ENCODE measurements around the gene IQCE. TPM values are rescaled to one million over a fixed set of nuclear protein-coding genes. Genes with fewer than 3 reads are reported as not detected.
"Not testable (repeated sequence)": the region's sequence is repeated elsewhere in the genome, so short reads cannot be mapped to it uniquely, and the experiment has no call there.

The IQCE gene
- polyA plus RNA-seq, 1 donor: 5.9 TPM

DNA sequence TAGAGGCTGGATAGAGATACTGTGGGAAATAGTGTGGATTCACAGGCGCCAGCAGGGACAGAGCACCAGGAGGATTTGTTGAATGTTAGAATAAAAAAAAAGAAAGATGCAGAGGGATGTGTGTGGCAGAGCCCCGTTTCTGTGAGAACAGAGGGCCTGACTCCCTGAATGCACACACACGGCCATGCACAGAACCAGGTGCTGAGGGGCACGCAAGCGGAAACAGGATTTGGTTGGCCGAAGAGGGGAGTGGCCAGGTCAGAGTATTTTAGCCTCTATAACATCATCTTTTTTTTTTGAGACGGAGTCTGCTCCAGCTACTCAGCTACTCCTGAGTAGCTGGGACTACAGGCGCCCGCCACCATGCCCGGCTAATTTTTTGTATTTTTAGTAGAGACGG lies 21.9 kb downstream of the IQCE start:
- no peak for DNase-seq

DNA sequence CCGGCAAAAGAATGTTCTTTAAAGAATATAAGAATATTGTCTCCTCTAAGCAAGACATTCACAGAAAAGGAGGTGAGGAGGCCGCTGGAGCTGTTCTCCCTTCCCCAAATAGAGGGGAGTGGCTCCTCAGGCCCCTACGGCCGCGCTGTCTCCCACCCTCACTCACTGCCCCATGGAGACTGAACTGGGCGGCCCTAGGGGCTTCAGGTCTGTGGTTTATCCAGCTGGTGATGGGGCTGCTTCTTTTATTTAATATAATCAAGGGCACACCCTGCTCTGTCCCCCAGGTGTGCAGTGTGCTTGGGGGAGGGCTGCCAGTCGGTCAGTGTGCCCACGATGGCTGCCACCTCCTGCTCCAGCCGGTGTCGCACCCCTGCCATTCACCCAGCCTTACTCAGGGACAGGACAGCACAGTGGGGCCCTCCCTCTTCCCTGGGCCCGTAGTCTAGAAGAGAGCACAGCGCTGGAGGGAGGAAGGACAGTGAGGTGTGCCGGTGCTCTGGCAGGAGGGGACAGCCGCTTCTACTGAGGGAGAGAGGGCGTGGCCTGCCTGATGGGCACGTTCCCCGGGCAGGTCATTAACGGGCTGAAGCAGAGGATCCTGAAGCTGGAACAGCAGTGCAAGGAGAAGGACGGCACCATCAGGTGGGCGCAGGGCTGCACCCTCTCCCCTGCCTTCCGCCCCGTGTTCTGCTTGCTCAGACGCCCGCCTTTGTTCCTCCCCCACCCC lies 23.4 kb downstream of the IQCE start:
- DNase-seq: no peak

DNA sequence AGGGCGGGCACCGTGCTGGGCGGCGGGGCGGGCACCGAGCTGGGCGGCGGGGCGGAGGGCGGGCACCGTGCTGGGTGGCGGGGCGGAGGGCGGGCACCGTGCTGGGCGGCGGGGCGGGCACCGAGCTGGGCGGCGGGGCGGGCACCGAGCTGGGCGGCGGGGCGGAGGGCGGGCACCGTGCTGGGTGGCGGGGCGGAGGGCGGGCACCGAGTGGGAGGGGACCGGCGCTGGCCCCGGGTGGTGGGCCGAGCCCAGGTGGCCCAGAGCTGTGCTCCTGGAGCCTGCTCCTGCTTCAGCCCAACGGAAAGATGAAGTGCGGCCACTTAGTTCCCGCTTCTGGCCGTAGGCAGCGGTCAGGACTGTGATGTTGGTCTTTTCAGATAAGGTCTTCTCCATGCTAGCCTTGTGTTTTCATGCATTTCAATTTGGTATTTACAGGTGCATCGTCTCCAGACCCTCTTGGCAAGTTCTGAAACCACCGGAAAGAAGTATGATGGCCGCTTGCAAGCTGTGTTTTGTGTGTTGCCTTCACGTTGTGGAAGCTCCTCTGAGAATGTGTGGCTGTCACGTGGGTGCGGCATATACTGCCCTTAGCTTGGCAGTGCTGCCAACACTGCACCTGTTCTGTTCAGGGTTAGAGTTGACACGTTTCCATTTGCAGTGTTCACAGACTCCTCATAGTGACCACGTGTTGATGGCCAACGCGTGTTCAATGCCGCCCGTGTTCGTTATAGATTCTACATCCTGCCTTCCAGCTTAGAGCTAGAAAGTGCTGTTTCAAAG lies 25.2 kb downstream of the IQCE start:
- DNase-seq: no peak

GRCh38 chr7:2585446-2585845 lies 26.7 kb downstream of the IQCE start:
- no peak for DNase-seq

DNA sequence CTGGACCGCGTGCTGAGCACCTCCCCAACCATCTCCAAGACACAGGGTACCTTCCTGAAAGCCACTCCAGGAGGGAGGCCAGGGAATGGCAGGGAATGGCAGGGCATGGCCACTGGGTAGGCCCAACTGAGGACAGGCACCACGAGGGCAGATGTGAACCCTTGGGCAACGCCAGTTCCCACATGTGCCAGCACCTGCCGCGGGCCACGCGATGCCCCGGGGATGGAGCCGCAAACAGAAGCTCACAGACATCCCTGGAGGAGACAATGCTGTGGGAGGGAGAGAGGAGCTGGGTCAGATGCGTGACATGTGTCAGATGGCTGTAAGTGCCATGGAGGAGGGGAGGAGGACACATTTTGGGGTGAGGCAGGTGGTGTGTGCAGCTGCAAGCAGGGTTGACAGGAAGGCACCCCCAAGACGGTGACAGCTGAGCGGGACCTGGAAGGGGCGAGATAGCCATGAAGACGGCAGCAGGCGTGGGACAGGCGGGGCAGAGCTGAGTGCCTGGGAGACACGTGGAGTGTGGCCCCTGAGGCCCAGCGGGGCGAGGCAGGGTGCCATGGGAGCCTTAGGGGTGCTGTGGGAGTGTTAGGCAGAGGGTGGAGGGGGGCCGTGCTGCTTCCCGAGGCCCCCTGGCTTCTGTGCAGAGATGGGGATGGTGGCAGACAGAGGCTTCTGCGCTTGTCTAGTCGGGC lies 27.7 kb downstream of the IQCE start:
- no peak for DNase-seq

GRCh38 chr7:2587134-2587533 lies 28.4 kb downstream of the IQCE start:
- no peak for DNase-seq

- no peak for DNase-seq
Measured at GRCh38 chr7:2587778-2588177, 29.0 kb downstream of the IQCE start.

DNA sequence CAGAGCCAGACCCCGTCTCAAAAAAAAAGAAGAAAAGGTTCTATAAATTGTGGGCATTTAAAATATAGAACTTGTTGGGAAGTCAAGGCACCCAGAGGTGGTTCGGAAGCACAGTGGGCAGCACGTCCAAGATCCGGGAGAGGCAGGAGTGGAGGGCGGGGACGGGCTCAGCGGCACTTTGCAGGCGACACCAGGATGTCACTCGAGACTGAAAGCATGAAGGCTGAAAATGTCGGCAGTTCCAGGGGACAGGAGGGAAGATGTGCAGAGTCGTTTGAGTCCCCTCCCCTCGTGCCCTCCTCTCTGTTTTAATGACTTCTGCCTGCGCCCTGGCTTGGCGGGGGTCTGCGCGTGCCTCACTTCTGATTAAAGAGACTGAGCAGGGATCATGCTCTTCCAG lies 30.6 kb downstream of the IQCE start:
- DNase-seq: no peak

GRCh38 chr7:2589941-2590340 lies 31.2 kb downstream of the IQCE start:
- not testable (repeated sequence) for DNase-seq

DNA sequence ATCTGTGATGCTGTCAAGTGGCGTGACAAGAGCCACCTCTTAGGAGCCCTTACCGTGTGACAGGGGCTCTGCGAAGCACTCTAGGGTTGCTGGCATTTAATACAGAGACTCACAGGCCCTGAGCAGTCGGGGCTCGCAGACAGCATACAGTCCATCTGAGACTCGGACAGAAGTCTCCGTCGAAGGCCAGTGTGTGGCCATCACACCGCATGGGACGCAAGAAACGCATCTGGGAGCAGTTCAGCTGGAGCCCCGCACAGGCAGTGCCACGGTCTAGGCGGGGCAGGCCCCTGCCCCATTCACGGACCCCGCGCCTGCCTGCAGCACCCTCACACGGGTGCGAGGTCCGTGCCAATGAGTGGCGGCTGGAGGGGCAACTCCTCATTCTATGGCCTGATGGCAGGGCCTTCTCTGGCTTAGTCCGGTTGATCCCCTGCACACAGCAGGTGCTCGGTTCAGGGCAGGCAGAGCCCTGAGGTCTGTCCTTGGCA lies 33.6 kb downstream of the IQCE start:
- DNase-seq: no peak

DNA sequence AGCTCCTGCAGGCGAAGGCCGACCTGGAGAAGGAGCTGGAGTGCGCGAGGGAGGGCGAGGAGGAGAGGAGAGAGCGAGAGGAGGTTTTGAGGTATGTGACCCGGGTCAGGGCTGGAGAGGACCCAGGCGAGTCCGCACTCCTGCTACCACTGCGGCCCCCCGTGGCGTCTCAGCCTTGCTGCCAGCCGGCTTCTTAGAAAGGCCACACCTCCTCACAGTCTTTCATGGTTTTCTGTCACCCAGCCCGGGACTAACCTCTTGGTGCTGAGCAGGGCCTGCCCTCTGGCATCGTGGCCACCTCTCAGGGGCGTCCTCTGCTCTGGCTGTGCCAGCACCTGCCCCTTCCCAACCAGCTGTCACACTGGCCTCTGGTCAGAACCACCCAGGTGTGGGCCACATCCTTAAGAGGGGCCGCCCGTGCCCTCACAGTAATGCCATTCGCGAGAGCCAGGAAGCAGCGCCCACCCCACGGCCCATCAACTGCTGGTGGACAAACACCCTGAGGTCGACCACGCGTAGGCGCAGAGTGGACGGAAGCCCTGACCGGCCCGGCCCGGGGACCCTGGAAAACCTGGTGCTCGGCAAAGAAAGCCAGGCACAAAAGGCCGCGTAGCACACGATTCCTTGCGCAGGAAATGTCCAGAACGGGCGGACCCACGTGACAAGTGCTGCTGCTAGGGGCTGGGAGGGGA lies 34.4 kb downstream of the IQCE start:
- DNase-seq: no peak

GRCh38 chr7:2594599-2594998 lies 35.8 kb downstream of the IQCE start:
- DNase-seq: no peak

GRCh38 chr7:2595258-2595860 lies 36.6 kb downstream of the IQCE start:
- DNase-seq: no peak

DNA sequence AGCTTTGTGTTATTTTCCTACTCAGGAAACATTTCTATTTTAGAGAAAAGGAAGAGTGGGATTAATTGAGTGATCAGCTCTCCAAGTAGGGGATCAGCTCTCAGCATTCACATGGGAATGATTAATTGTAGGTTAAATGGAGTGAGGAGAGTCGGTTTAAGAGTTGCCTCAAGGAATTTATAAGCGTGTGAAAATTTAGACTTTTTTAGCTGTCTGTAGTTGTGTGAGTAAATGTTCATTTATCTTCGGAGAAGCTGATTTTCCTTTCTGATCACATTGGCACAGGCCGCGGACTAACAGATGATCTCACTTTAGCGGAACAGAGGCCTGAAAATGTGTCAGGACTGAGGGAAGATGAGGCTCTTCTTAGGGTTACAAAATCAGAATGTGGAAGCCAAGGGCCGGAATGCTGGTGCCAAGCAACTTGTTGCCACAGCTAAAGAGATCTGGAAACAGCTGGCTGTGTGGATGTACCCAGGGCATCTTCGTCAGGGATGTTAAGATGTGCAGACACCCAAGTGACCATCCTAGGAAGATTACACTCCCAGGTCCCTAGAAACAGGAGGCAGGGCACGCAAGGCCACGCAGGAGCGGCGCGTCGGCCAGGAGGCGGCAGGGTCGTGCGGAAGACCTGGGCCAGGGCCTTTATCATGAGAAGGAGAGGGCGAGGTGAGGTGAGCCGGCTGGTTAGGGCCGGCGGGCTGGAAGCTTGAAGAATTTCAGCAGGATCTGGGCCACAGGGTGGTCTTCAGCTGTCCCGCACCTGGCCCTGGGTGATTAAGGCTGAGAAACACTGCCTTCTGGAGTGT lies 37.9 kb downstream of the IQCE start:
- no peak for DNase-seq

GRCh38 chr7:2597273-2597640 lies 38.5 kb downstream of the IQCE start:
- no peak for DNase-seq

DNA sequence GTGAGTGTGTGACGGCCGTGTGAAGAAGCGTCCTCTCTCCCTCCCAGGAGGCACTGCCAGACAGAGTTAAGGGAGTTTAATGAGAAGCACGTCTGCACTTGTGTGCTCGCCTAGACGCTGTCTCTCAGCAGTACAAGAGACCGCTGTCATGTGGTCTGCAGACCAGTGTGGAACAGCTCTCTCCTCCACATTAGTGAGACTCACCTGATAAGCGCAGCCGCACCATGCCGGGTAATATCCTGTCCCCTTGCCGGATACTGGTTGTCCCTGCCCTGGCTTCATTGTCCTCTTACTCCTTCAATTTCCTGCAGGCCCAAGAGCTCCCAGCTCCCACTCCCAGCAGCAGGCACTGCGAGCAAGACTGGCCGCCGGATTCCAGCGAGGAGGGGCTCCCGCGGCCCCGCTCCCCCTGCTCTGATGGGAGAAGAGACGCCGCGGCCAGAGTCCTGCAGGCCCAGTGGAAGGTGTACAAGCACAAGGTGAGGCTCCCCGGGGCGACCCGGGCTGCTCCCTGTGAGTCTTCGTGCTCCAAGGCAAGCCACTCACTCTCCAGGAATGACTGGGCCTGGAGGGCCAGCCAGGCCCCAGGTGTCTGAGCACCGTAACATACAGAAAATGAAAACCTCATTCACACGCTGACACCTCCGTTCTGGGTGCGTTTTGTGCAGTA lies 39.5 kb downstream of the IQCE start:
- no peak for DNase-seq

DNA sequence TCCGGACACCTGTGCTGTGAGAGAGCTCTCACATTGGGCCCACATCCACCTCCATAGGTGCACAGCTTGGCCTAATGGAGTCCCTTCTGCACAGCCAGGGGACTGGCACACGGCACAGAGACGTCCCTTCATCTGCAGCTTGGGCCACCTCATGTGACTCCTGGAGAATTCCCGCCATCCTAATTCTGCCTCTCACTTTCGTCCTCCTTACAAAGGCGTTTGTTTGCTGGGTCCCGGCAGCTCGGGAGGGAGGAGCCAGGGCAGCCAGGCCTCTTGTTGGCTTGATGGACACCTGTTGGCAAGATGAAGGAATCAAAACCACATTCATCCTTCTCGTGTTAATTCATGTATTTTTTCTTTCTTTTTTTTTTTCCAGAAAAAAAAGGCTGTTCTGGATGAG lies 42.3 kb downstream of the IQCE start:
- DNase-seq: no peak

- DNase-seq: no peak
Measured at GRCh38 chr7:2601907-2602306, 43.1 kb downstream of the IQCE start.

DNA sequence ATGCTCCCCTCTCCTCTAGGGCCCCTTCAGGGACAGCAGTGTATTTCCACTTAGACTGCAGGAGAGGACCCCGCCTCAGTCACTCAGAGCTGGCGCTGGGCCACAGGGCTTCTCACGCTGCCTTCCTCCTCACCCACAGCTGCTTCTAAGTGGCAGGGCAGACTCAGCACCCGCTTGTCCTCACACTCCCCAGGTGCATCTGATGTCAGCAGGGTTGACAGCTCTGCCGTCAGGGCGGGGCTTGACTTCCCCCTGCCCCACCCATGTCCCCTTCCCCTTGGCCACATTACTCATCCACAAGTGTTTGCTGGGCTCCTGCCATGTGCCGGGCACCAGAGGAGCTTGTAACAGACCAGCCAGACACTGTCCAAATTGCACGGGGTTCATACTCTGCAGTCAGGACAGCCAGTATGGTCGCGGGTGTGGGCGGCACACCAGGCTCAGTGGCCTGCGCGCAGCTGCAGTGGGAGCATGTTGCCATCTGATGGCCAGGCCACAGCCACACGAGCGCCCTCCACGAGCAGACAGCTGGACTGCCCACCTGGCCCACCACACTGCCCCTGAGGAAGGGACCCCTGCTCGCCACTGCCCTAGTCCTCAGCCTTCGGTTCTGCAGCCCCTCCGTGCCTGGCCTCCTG lies 43.7 kb downstream of the IQCE start:
- DNase-seq: no peak

Measured in hindlimb muscle (tissue), 1 donor.